Measurements from ENCODE around the gene ARID3A.

DNA sequence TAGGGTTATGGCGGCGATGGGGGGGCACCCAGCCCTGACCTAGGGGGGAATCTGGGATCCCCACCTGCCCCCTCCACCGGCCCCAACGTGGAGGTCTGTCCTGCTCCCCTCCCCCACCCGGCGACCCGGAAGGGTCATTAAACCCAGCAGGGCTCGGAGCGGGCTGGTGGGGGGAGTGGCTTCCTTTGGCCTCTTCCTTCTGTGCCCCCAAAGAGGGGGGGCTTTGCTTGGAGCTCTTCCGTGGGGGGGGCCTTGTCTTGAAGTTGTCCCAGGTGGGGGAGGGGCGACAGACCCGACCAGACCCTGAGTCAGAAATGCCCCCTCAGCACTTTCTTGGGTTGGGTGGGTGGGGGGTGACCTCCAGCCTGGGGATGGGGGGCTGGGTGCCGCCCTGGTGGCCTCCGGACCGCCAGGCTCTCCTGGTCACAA is 1.5 kb downstream of the ARID3A start:
- TF ChIP-seq POLR2A (IDR thresholded peaks at IDR 0.05) (no peak), EP300 (IDR thresholded peaks at IDR 0.05) (no peak)
- TF ChIP-seq, protein P1, sequence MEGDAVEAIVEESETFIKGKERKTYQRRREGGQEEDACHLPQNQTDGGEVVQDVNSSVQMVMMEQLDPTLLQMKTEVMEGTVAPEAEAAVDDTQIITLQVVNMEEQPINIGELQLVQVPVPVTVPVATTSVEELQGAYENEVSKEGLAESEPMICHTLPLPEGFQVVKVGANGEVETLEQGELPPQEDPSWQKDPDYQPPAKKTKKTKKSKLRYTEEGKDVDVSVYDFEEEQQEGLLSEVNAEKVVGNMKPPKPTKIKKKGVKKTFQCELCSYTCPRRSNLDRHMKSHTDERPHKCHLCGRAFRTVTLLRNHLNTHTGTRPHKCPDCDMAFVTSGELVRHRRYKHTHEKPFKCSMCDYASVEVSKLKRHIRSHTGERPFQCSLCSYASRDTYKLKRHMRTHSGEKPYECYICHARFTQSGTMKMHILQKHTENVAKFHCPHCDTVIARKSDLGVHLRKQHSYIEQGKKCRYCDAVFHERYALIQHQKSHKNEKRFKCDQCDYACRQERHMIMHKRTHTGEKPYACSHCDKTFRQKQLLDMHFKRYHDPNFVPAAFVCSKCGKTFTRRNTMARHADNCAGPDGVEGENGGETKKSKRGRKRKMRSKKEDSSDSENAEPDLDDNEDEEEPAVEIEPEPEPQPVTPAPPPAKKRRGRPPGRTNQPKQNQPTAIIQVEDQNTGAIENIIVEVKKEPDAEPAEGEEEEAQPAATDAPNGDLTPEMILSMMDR (IDR thresholded peaks at IDR 0.05): no peak
